ENCODE measurements around the gene PLEKHG3.

GRCh38 chr14:64761441-64762043 lies 57.3 kb downstream of the PLEKHG3 start:
- TF ChIP-seq CEBPB (IDR thresholded peaks at IDR 0.05; ENCODE audit: low read depth, low read length): no peak
- TF ChIP-seq CTCF (conservative IDR thresholded peaks at IDR 0.05; ENCODE audit: low read depth, low read length): 0 out of 2 replicates have a peak, but pooled peaks have one; percentile 15
- no peak for TF ChIP-seq NFE2L2 (IDR thresholded peaks at IDR 0.05; ENCODE audit: low read depth, low read length)
